ENCODE data around the gene RPRD2. TPM values are rescaled to one million over a fixed set of nuclear protein-coding genes. Genes with fewer than 3 reads are reported as not detected.
A peak's percentile ranks its signal among the peaks of the same experiment; 100 is the strongest.

The RPRD2 gene
- total and polyA plus RNA-seq, 2 of the 4 experiments (the other 2 are of a cell fraction), result 3.9 to 11.6 TPM

DNA sequence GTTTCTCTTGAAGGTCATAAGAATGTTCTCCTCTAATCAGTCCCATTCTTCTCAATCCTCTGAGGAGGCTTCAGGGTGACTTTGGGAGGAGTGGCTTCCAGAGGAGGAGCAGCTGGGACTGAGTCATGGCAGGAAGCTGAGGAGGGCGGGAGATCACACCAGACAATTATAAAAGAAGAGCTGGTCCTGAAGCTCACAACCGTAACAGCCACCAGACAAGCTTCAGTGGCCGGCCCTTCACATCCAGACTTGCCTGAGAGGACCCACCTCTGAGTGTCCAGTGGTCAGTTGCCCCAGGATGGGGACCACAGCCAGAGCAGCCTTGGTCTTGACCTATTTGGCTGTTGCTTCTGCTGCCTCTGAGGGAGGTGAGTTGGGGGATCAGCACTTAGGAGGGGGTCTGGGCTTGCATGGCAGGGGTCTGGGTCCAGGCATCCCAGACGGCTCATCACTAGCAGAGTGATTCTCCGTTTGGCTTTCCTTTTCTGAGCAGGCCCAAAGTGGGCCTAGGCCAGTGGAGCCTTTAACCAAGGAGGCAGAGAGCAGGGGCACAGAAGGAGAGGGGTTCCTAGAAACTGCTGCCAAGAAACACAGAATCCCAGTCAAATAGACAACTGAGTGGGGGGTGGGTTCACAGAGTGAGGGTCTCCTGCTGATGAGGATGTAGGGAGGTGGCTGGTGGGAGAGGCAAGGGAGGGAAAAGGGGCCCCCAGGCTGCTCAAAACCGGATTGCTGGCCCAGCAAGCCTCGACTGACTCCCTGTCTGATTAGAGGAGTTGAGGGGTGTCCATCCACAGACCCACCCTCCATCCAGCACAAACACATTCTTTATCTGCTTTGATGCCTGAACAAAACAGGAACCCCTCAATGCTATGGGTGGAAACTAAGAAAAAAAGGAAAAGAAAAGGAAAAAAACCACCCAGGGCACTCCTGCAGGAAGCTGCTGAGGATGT lies 144.2 kb downstream of the RPRD2 start, which contains the start of gene ECM1:
ECM1 (plus strand) TSS at position 198 of the 953 bp plus-strand sequence; CDS start at position 299, 101 bp downstream.
- peak within 1 kb of the TSS; percentile 85 for H3K18ac ChIP-seq (ENCODE audit: low read depth, low read length)
- in situ Hi-C loops (cut with MboI; ENCODE audit: low sequenced_read_pairs) (no loop called here), dilution Hi-C loops (cut with HindIII; ENCODE audit: low sequenced_read_pairs, unreplicated experiment) (no loop called here), intact Hi-C loops (cut with micrococcal nuclease) (no loop called here)
- peaks cover 28% of the 10 kb centered on the region for H3K9me1 ChIP-seq (ENCODE audit: insufficient read depth, low read length)
- H3K27me3 ChIP-seq (ENCODE audit: control insufficient read depth, insufficient read depth, low read length), result no peaks in the 10 kb centered on the region
- H2BK15ac ChIP-seq (ENCODE audit: low read depth, low read length), result peak within 1 kb of the TSS; percentile 98; the same call in 1 of the 3 replicates
- no peaks in the 10 kb centered on the region for H4K20me1 ChIP-seq (ENCODE audit: insufficient read depth, low read length)
- H3K4ac ChIP-seq (ENCODE audit: low read depth, low read length), result peak within 1 kb of the TSS; percentile 98
- peak within 1 kb of the TSS; percentile 89 for H2AFZ ChIP-seq (replicated peaks; ENCODE audit: low read length, poor library complexity)
- ChIA-PET CTCF (interaction anchor here (0.5 to 1.3 kb wide), 3 partner anchors 25 to 209 kb away, joined by 3 to 5 read pairs (median 5); no protein-coding TSS in a partner anchor), POLR2A (ENCODE audit: unreplicated experiment) (interaction anchor here (0.6 kb wide), 1 partner anchor 42 kb away, joined by 3 read pairs; no protein-coding TSS in a partner anchor)
- peak within 1 kb of the TSS; percentile 86 for H2BK20ac ChIP-seq (ENCODE audit: low read depth, low read length)
- H3K9me3 ChIP-seq (ENCODE audit: control insufficient read depth, insufficient read depth, low read length), result no peaks in the 10 kb centered on the region
- H3K23ac ChIP-seq (ENCODE audit: low read depth, low read length), result peak within 1 kb of the TSS; percentile 95
- peak within 1 kb of the TSS; percentile 99 for H2AK5ac ChIP-seq (ENCODE audit: low read depth, low read length)
- peak within 1 kb of the TSS; percentile 82 for H2BK120ac ChIP-seq (ENCODE audit: low read depth, low read length)
- TF ChIP-seq, protein P1, sequence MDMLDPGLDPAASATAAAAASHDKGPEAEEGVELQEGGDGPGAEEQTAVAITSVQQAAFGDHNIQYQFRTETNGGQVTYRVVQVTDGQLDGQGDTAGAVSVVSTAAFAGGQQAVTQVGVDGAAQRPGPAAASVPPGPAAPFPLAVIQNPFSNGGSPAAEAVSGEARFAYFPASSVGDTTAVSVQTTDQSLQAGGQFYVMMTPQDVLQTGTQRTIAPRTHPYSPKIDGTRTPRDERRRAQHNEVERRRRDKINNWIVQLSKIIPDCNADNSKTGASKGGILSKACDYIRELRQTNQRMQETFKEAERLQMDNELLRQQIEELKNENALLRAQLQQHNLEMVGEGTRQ (IDR thresholded peaks at IDR 0.05; ENCODE audit: low read depth, low read length), result no peak
- TF ChIP-seq RAD21 (IDR thresholded peaks at IDR 0.05; ENCODE audit: low read length), result peak; percentile 11; the same call in 1 of the 2 replicates
- TF ChIP-seq MXI1 (IDR thresholded peaks at IDR 0.05; ENCODE audit: borderline replicate concordance, low read depth, low read length), result no peak
- TF ChIP-seq FOS (IDR thresholded peaks at IDR 0.05; ENCODE audit: low read depth, low read length), result peak; percentile 47
- TF ChIP-seq POLR2A (IDR thresholded peaks at IDR 0.05; ENCODE audit: low read depth, low read length), result peak; percentile 68; the same call in 1 of the 2 replicates
- peaks cover 26 to 55% of the 10 kb centered on the region in 2 experiments for H3K79me1 ChIP-seq (ENCODE audit: low read depth in 1 of 2, low read length in 2 of 2)
- H3K4me1 ChIP-seq (ENCODE audit: control insufficient read depth, insufficient read depth, low read length), result peaks cover 20% of the 10 kb centered on the region
- peak within 1 kb of the TSS; percentile 94 for H3K56ac ChIP-seq (ENCODE audit: extremely low read depth, insufficient read depth, low read length)
- H3K4me2 ChIP-seq (ENCODE audit: low read depth, low read length), result peak within 1 kb of the TSS; percentile 93
- peak within 1 kb of the TSS; percentile 99 for H4K91ac ChIP-seq (ENCODE audit: insufficient read depth, low read depth, low read length)
- H4K8ac ChIP-seq (ENCODE audit: low read depth in 2 of 2, low read length in 2 of 2), result peak within 1 kb of the TSS; percentile 79 to 92
- H4K5ac ChIP-seq (ENCODE audit: low read depth, low read length), result peak within 1 kb of the TSS; percentile 83
- ATAC-seq (ENCODE audit: low read depth) (peak; percentile 97), DNase-seq (peak; percentile 84)
- peak within 1 kb of the TSS; percentile 100 for H2AK9ac ChIP-seq (replicated peaks; ENCODE audit: low read depth, low read length, poor library complexity)
- peak within 1 kb of the TSS; percentile 85 for H3K9ac ChIP-seq (ENCODE audit: low read depth, low read length)
- peak within 1 kb of the TSS; percentile 95 for H2BK5ac ChIP-seq (ENCODE audit: low read depth, low read length, poor library complexity, severe bottlenecking)
- 15% methylated on average over 2 of the region's 7 CpGs; no CpG with 5 or more reads in 1 of the 2 experiments for WGBS, 2 experiments (ENCODE audit: extremely low coverage in 2 of 2, insufficient read length in 1 of 2)
- BruUV-seq (replicated peaks), result no TSS peak
- H3K14ac ChIP-seq (replicated peaks; ENCODE audit: low read depth, low read length), result peak within 1 kb of the TSS; percentile 94
- peaks cover 46% of the 10 kb centered on the region for H3K36me3 ChIP-seq (ENCODE audit: control insufficient read depth, insufficient read depth, low read length)
- peak within 1 kb of the TSS; percentile 94 for H3K27ac ChIP-seq (ENCODE audit: insufficient read depth, low read length)
- H3K4me3 ChIP-seq (ENCODE audit: insufficient read depth, low read depth, low read length), result peak within 1 kb of the TSS; percentile 48

Measured in IMR-90 (cell line).